Measurements from ENCODE around the gene EFCAB10.
"Not testable (repeated sequence)": the region's sequence is repeated elsewhere in the genome, so short reads cannot be mapped to it uniquely, and the experiment has no call there.

Gene EFCAB10

GRCh38 chr7:105521717-105522463 is 59.4 kb downstream of the EFCAB10 start, which contains the start of gene PUS7:
PUS7 (minus strand) TSS chr7:105522271; CDS start chr7:105508512, 13,759 bp downstream.
- H3K36me3 ChIP-seq (replicated peaks) = no peaks in the 10 kb centered on the region
- no peak for TF ChIP-seq CTCF (IDR thresholded peaks at IDR 0.05; ENCODE audit: low read depth, low read length, missing control alignments)
- peak; percentile 84 for DNase-seq
- H3K4me3 ChIP-seq (ENCODE audit: low read depth, low read length) = peak within 1 kb of the TSS; percentile 86
- in situ Hi-C loops (cut with HindIII; ENCODE audit: low pct_ligation_motif_present, low sequenced_read_pairs) = no loop called here
- H3K27me3 ChIP-seq (replicated peaks) = no peaks in the 10 kb centered on the region
- peak within 1 kb of the TSS; percentile 84 for H3K27ac ChIP-seq

DNA sequence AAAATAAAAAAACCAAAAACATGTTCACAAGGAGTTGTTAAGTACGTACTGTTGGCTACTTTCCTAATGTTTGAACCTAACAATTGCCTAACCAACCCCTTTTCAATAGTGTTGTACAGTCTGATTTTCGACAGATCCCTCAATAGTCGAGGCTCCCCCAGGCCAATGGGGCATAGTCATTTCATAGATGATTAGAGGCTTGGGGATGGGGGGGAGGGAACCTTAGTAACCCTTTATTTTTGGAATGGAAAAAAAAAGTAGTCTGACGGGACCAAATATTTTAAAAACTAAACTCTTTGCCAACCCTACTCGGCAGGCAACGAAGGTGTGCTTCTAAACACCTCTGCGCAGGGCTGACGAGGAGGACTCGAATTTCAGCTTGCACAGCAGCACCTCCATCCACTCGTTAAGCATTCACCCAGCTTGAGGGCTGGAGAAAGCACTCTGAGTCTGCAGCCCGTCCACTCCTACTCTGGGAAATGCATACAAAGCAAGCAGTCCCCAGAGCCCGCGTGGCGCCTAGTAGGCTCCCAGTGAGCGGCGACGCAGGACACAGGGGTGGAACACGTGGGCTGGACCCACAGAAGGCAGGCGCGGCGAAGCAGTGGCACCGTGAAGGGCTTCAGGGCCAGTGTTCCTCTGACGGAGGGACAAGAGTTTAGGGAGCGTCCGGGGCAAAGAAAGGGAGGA is 60.1 kb downstream of the EFCAB10 start:
- TF ChIP-seq CTCF (IDR thresholded peaks at IDR 0.05; ENCODE audit: low read depth, low read length, missing control alignments) = no peak
- Histone ChIP-seq H3K27ac (peak overlapping the region; percentile 84), H3K36me3 (replicated peaks) (no peaks in the 10 kb centered on the region), H3K27me3 (replicated peaks) (no peaks in the 10 kb centered on the region), H3K4me3 (ENCODE audit: low read depth, low read length) (peak overlapping the region; percentile 86)
- in situ Hi-C loops (cut with HindIII; ENCODE audit: low pct_ligation_motif_present, low sequenced_read_pairs) = no loop called here
- DNase-seq = peak; percentile 54

DNA sequence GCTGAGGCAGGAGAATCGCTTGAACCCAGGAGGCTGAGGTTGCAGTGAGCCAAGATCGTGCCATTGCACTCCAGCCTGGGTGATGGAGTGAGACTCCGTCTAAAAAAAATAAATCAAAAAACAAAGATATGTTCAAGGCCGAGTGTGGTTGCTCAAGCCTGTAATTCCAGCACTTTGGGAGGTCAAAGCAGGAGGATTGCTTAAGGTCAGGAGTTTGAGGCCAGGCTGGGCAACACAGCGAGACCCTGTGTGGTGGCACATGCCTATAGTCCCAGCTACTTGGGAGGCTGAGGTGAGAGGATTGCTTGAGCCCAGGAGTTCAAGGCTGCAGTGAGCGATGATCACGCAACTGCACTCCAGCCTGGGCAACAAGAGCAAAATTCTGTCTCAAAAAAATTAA is 60.7 kb downstream of the EFCAB10 start:
- DNase-seq; H3K27me3 ChIP-seq (replicated peaks); H3K4me3 ChIP-seq (ENCODE audit: low read depth, low read length); H3K36me3 ChIP-seq (replicated peaks); in situ Hi-C loops (cut with HindIII; ENCODE audit: low pct_ligation_motif_present, low sequenced_read_pairs): not testable (repeated sequence)
- H3K27ac ChIP-seq = peak overlapping the region; percentile 84

- Histone ChIP-seq H3K36me3 (replicated peaks) (peaks cover 2% of the 10 kb centered on the region), H3K4me3 (ENCODE audit: low read depth, low read length) (no peak overlapping the region), H3K27ac (no peak overlapping the region), H3K27me3 (replicated peaks) (no peaks in the 10 kb centered on the region)
- DNase-seq = peak; percentile 6
- in situ Hi-C loops (cut with HindIII; ENCODE audit: low pct_ligation_motif_present, low sequenced_read_pairs) = no loop called here
- TF ChIP-seq CTCF (IDR thresholded peaks at IDR 0.05; ENCODE audit: low read depth, low read length, missing control alignments) = no peak
Measured at GRCh38 chr7:105519353-105519752, 61.9 kb downstream of the EFCAB10 start.

- in situ Hi-C loops (cut with HindIII; ENCODE audit: low pct_ligation_motif_present, low sequenced_read_pairs); DNase-seq; H3K36me3 ChIP-seq (replicated peaks); H3K4me3 ChIP-seq (ENCODE audit: low read depth, low read length); H3K27me3 ChIP-seq (replicated peaks); H3K27ac ChIP-seq: not testable (repeated sequence)
Measured at GRCh38 chr7:105515610-105516009, 65.7 kb downstream of the EFCAB10 start.

Measured in brain microvascular endothelial cell (primary cell).